Measurements from ENCODE around the gene TADA2A.
A peak's percentile ranks its signal among the peaks of the same experiment; 100 is the strongest.
"Not testable (repeated sequence)": the region's sequence is repeated elsewhere in the genome, so short reads cannot be mapped to it uniquely, and the experiment has no call there.

The TADA2A gene

GRCh38 chr17:37385474-37385990 lies 21.2 kb upstream of the TADA2A start:
- H3K4me3 ChIP-seq (ENCODE audit: low read length): no peak overlapping the region
- TF ChIP-seq ZNF274 (IDR thresholded peaks at IDR 0.05; ENCODE audit: low read depth, low read length): no peak

- no peak for TF ChIP-seq ZNF274 (IDR thresholded peaks at IDR 0.05; ENCODE audit: low read depth, low read length)
- no peak overlapping the region for H3K4me3 ChIP-seq (ENCODE audit: low read length)
Observed at GRCh38 chr17:37386462-37386861, 20.2 kb upstream of the TADA2A start.

- no peak for TF ChIP-seq ZNF274 (IDR thresholded peaks at IDR 0.05; ENCODE audit: low read depth, low read length)
Observed at GRCh38 chr17:37388266-37388665, 18.4 kb upstream of the TADA2A start.

GRCh38 chr17:37389160-37389559 lies 17.5 kb upstream of the TADA2A start:
- H3K4me3 ChIP-seq (ENCODE audit: low read length): no peak overlapping the region
- no peak for TF ChIP-seq ZNF274 (IDR thresholded peaks at IDR 0.05; ENCODE audit: low read depth, low read length)

More at GRCh38 chr17:37388266-37388665, 18.4 kb upstream of the TADA2A start:
- H3K4me3 ChIP-seq (ENCODE audit: low read length): no peak overlapping the region

- TF ChIP-seq ZNF274 (IDR thresholded peaks at IDR 0.05; ENCODE audit: low read depth, low read length): no peak
- no peak overlapping the region for H3K4me3 ChIP-seq (ENCODE audit: low read length)
Observed at GRCh38 chr17:37391146-37391545, 15.5 kb upstream of the TADA2A start.

GRCh38 chr17:37392024-37392590 lies 14.6 kb upstream of the TADA2A start:
- no peak for TF ChIP-seq ZNF274 (IDR thresholded peaks at IDR 0.05; ENCODE audit: low read depth, low read length)
- no peak overlapping the region; the same call in 1 of the 2 replicates for H3K4me3 ChIP-seq (ENCODE audit: low read length)

- no peak for TF ChIP-seq ZNF274 (IDR thresholded peaks at IDR 0.05; ENCODE audit: low read depth, low read length)
Observed at GRCh38 chr17:37393352-37393751, 13.3 kb upstream of the TADA2A start.

GRCh38 chr17:37399265-37399803 lies 7.4 kb upstream of the TADA2A start:
- no peak overlapping the region for H3K4me3 ChIP-seq (ENCODE audit: low read length)
- no peak for TF ChIP-seq ZNF274 (IDR thresholded peaks at IDR 0.05; ENCODE audit: low read depth, low read length)

More at GRCh38 chr17:37393352-37393751, 13.3 kb upstream of the TADA2A start:
- H3K4me3 ChIP-seq (ENCODE audit: low read length): no peak overlapping the region

GRCh38 chr17:37400505-37400904 lies 6.2 kb upstream of the TADA2A start:
- no peak overlapping the region for H3K4me3 ChIP-seq (ENCODE audit: low read length)
- TF ChIP-seq ZNF274 (IDR thresholded peaks at IDR 0.05; ENCODE audit: low read depth, low read length): no peak

- H3K4me3 ChIP-seq (ENCODE audit: low read length): peak overlapping the region; percentile 98
Observed at GRCh38 chr17:37405522-37405921, 1.2 kb upstream of the TADA2A start.

GRCh38 chr17:37405955-37406634 lies 591 bp upstream of the TADA2A start:
- H3K4me3 ChIP-seq (ENCODE audit: low read length): peak overlapping the region; percentile 98
- no peak for TF ChIP-seq ZNF274 (IDR thresholded peaks at IDR 0.05; ENCODE audit: low read depth, low read length)

GRCh38 chr17:37408145-37408479 lies 1.4 kb downstream of the TADA2A start:
- H3K4me3 ChIP-seq (ENCODE audit: low read length): not testable (repeated sequence)

GRCh38 chr17:37410357-37410756 lies 3.7 kb downstream of the TADA2A start:
- no peak for TF ChIP-seq ZNF274 (IDR thresholded peaks at IDR 0.05; ENCODE audit: low read depth, low read length)

GRCh38 chr17:37413875-37414519 lies 7.3 kb downstream of the TADA2A start:
- TF ChIP-seq ZNF274 (IDR thresholded peaks at IDR 0.05; ENCODE audit: low read depth, low read length): no peak
- no peak overlapping the region for H3K4me3 ChIP-seq (ENCODE audit: low read length)

More at GRCh38 chr17:37410357-37410756, 3.7 kb downstream of the TADA2A start:
- no peak overlapping the region for H3K4me3 ChIP-seq (ENCODE audit: low read length)

- TF ChIP-seq ZNF274 (IDR thresholded peaks at IDR 0.05; ENCODE audit: low read depth, low read length): no peak
- no peak overlapping the region for H3K4me3 ChIP-seq (ENCODE audit: low read length)
Observed at GRCh38 chr17:37417852-37418251, 11.2 kb downstream of the TADA2A start.
